ENCODE results near the gene TP63.
"Not testable (repeated sequence)": the region's sequence is repeated elsewhere in the genome, so short reads cannot be mapped to it uniquely, and the experiment has no call there.

The TP63 gene

DNA sequence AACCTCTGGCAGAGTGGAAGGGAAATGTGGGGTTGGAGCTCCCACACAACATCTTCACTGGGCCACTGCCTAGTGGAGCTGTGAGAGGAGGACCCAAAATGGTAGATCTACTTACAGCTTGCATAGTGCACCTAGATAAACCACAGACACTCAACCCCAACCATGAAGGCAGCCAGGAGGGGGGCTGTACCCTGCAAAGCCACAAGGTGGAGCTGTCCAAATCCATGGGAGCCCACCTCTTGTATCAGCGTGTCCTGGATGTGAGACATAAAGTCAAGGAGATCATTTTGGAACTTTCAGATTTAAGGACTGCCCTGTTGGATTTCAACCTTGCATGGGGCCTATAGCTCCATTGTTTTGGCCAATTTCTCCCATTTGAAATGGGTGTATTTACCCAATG, 20.9 kb downstream of the TP63 start:
- no peak for DNase-seq (ENCODE audit: low read depth)
- H3K4me3 ChIP-seq (ENCODE audit: low read depth, low read length), result no peak overlapping the region
- TF ChIP-seq, protein P1, sequence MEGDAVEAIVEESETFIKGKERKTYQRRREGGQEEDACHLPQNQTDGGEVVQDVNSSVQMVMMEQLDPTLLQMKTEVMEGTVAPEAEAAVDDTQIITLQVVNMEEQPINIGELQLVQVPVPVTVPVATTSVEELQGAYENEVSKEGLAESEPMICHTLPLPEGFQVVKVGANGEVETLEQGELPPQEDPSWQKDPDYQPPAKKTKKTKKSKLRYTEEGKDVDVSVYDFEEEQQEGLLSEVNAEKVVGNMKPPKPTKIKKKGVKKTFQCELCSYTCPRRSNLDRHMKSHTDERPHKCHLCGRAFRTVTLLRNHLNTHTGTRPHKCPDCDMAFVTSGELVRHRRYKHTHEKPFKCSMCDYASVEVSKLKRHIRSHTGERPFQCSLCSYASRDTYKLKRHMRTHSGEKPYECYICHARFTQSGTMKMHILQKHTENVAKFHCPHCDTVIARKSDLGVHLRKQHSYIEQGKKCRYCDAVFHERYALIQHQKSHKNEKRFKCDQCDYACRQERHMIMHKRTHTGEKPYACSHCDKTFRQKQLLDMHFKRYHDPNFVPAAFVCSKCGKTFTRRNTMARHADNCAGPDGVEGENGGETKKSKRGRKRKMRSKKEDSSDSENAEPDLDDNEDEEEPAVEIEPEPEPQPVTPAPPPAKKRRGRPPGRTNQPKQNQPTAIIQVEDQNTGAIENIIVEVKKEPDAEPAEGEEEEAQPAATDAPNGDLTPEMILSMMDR (IDR thresholded peaks at IDR 0.05; ENCODE audit: low read depth, low read length, missing control alignments), result peak; percentile 58

- TF ChIP-seq, protein P1 (IDR thresholded peaks at IDR 0.05; ENCODE audit: low read depth, low read length, missing control alignments), result no peak
- no peak for DNase-seq (ENCODE audit: low read depth)
- H3K4me3 ChIP-seq (ENCODE audit: low read depth, low read length), result no peak overlapping the region
Observed at GRCh38 chr3:189655617-189656016, 24.4 kb downstream of the TP63 start.

GRCh38 chr3:189659571-189659970, 28.4 kb downstream of the TP63 start:
- no peak overlapping the region for H3K4me3 ChIP-seq (ENCODE audit: low read depth, low read length)
- TF ChIP-seq, protein P1 (IDR thresholded peaks at IDR 0.05; ENCODE audit: low read depth, low read length, missing control alignments), result no peak
- DNase-seq (ENCODE audit: low read depth), result no peak

- TF ChIP-seq, protein P1 (IDR thresholded peaks at IDR 0.05; ENCODE audit: low read depth, low read length, missing control alignments), result no peak
- no peak for DNase-seq (ENCODE audit: low read depth)
- no peak overlapping the region for H3K4me3 ChIP-seq (ENCODE audit: low read depth, low read length)
Observed at GRCh38 chr3:189664311-189664710, 33.1 kb downstream of the TP63 start.

GRCh38 chr3:189672346-189672745, 41.2 kb downstream of the TP63 start:
- DNase-seq (ENCODE audit: low read depth); H3K4me3 ChIP-seq (ENCODE audit: low read depth, low read length): not testable (repeated sequence)

- TF ChIP-seq, protein P1 (IDR thresholded peaks at IDR 0.05; ENCODE audit: low read depth, low read length, missing control alignments), result no peak
- peak; percentile 25 for DNase-seq (ENCODE audit: low read depth)
- H3K4me3 ChIP-seq (ENCODE audit: low read depth, low read length), result no peak overlapping the region
Observed at GRCh38 chr3:189673535-189673934, 42.3 kb downstream of the TP63 start.

- no peak overlapping the region for H3K4me3 ChIP-seq (ENCODE audit: low read depth, low read length)
- TF ChIP-seq, protein P1 (IDR thresholded peaks at IDR 0.05; ENCODE audit: low read depth, low read length, missing control alignments), result no peak
- no peak for DNase-seq (ENCODE audit: low read depth)
Observed at GRCh38 chr3:189674249-189674913, 43.2 kb downstream of the TP63 start.

Measured in GM12864 (cell line).